ENCODE data around the gene KLC3.
A peak's percentile ranks its signal among the peaks of the same experiment; 100 is the strongest.

KLC3 gene

GRCh38 chr19:45349126-45349415, 8.5 kb downstream of the KLC3 start:
- DNase-seq (ENCODE audit: low spot score): no peak

GRCh38 chr19:45349430-45349941, 8.9 kb downstream of the KLC3 start:
- DNase-seq (ENCODE audit: low spot score): no peak

DNA sequence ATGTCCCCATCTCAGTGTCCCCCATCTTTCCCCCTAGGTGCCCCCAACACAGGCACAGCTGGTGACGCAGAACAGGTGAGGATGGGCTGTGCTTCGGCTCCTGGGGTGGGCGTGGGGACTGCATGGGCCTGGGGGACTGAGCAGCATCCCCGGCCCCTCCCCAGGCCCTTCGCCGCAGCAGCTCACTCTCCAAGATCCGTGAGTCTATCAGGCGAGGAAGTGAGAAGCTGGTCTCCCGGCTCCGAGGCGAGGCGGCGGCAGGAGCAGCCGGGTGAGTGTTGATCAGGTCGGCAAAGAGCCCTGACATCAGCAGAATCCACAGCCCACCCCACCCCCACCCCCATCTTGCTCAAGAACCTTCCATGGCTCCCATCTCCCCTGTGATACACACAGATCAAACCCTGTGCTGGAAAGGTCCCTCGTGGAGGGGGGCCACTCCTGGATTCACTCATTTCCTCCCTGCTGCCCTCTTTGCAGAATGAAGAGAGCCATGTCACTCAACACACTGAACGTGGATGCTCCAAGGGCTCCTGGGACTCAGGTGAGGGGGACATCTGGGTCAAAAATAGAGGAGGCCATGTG, 10.0 kb downstream of the KLC3 start:
- no peak for DNase-seq (ENCODE audit: low spot score)

GRCh38 chr19:45351401-45351952, 10.9 kb downstream of the KLC3 start:
- no peak for DNase-seq (ENCODE audit: low spot score)

- DNase-seq (ENCODE audit: low spot score): no peak
These were observed 11.5 kb downstream of the KLC3 start for GRCh38 chr19:45352062-45352461.

DNA sequence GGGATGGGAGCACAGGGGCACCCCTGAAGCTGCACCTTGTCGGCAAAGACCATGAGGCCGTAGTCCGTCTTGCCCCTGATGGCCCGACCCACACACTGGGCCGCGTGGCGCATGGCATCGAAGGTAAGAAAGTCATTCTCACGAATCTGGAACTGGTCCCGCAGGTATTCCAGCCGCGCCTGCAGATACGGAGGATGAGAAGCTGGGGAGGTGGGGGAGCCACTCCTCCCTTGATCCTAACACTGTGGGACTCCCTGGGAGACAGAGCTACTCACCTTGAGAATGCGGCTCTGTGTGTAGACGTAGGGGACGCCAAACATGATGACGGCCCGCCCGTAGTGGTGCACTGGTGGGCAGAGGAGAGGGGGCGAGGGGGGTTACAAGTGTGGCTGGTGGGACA, 11.9 kb downstream of the KLC3 start:
- no peak for DNase-seq (ENCODE audit: low spot score)

GRCh38 chr19:45352914-45353796, 12.6 kb downstream of the KLC3 start:
- DNase-seq (ENCODE audit: low spot score): peak; percentile 52

GRCh38 chr19:45354241-45354842, 13.8 kb downstream of the KLC3 start:
- peak; percentile 88 for DNase-seq (ENCODE audit: low spot score)

DNA sequence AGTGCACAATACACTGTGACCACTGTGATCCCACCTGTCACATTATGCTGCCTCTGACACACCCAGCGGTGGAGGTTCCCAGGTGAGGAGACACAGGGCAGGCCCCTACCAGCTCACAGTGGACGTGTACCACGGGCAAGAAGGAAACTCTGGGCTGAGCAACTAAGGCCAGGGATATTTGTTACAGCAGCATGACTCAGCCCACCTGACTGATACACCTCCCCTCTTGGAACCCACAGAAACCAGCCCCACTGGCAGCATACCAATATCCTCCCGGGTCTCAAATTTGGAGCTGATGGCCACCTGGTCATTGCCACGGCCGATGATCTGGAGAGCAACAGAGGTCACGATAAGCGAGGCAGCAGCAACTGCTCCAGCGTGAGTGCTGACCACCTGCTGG, 14.9 kb downstream of the KLC3 start:
- peak; percentile 25 for DNase-seq (ENCODE audit: low spot score)

GRCh38 chr19:45355910-45356309, 15.4 kb downstream of the KLC3 start:
- peak; percentile 41 for DNase-seq (ENCODE audit: low spot score)

DNA sequence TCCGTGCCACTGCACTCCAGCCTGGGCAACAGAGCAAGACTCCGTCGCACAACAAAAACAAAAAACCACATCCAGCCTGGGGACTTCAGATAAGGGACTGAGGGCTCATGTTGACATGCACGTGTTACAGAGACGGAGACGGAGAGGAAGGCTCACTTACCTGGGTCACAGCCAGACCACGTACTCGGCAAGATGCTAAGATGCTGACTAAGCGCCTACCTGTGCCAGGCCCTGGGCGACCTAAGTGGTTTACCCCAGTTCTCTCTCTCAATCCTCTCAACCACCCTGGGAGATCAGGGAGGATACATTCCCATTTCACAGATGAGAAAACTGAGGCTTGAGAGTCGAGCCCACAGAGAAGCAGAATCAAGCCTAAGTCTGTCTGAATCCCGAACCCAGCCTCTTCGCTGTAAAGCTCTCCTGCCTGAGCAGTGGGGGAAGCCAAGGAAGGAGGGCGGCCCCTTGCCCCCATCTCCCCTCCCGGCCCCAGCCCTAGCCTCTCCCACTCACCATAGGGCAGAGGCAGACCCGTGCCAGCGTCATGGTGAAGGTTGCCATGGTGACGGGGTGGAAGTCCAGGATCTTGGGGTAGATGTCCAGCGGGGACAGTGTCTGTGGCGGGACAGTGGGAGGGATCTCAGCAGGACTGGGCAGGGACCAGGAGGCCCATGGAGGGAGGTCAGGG, 16.4 kb downstream of the KLC3 start:
- peak; percentile 74 for DNase-seq (ENCODE audit: low spot score)

DNA sequence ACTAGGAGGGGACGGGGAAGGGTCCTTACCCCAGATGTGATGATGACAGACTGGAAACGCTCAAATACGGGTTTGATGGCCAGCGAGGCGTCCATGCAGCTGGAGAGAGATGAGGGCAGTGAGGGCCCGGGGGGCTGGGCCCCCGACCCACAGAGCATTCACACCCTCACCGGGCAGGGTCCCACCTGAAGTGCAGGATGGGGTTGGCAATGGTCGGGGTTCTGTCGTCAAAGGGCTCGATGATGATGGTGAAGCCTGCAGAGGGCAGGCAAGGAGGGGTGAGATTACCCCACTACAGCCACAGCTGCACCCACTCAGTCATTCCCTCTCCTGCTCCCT, 16.9 kb downstream of the KLC3 start:
- no peak for DNase-seq (ENCODE audit: low spot score)

DNA sequence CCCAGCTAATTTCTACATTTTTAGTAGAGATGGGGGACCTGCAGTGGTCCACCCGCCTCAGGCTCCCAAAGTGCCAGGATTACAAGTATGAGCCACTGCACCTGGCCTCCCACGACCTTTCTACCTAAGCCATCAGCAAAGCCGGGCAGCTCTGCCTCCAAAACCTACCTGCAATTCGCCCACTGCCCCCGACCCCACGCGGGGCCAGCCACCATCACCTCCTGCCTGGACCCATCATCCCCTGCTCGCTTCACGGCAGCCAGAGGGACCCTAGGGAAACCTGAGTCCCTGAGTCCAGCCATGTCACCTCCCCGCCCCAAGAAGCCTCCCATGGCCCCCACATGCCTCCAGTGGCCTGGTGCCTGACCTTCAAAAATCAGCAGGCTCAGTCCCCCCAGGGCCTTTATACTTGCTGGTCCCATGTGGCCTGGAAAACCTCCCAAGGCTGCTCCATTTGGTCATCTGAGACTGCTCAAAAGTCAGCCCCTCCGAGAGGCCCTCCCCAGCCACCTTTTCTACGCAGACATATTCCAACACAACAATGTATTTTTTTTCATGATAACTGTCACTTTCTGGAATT, 17.8 kb downstream of the KLC3 start:
- DNase-seq (ENCODE audit: low spot score): no peak

- DNase-seq (ENCODE audit: low spot score): no peak
These were observed 21.1 kb downstream of the KLC3 start for GRCh38 chr19:45361608-45362007.

DNA sequence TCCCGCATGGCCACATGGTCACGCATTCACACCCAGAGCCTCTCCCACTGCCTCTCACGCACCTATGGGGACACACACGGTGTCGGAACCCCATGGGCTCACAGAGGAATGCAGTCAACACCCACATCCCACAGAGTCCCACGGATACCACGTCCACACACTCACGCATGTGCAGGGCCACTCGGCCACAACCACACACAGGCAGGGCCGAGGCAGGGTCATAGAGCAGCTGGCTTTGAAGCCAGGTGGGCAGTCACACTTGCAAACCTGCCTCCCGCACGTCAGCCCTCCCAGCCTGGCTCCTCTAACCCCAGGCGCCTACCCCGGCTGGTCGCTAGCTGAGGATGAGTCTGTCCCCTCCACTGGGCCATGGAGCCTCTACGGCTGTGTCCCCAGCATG, 21.7 kb downstream of the KLC3 start:
- DNase-seq (ENCODE audit: low spot score): no peak

DNA sequence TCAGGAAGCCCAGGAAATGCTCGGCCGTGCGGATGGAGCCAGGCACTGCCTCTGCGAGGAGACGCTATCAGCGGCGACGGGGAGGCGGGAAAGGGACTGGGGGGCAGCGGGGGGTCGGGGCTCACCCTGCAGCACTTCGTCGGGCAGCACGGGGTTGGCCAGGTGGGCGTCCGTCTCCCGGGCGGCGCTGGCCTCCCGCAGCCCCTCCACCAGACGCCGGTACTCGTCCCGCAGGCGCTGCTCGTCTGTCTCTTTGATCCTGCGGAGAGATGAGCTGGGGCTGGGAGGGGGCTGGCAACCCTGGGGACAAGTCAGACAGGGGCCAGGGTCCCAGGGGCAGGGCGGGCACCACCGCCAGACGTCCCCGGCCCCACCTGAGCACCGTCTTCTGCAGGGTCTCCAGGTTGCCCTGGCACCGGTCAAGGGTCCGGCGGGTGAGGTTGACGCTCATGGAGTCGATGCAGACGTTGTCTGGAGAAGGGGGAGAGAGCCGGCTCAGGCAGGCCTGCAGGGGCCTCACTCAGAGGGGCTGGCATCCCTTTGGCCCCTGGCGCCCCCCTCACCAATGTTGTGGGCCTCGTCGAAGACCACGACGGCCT, 23.4 kb downstream of the KLC3 start:
- DNase-seq (ENCODE audit: low spot score): no peak

GRCh38 chr19:45364696-45365095, 24.1 kb downstream of the KLC3 start:
- no peak for DNase-seq (ENCODE audit: low spot score)

DNA sequence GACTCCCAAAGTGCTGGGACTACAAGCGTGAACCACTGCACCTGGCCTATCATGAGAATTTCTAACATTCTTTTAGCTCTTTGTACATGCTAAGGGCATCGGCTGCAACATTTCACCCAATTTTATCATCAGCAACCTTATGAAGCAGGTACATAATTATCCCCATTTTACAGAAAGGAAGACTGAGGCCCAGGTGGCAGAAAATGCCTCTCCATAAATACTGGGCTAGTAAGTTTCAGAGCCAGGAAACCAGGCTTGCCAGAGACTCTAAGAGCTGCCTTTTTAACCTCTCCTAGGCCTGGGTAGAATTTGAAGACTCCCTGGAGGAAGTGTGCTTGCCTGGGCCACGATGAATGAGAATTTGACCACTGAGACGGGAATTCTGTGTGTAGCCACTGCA, 27.6 kb downstream of the KLC3 start:
- no peak for DNase-seq (ENCODE audit: low spot score)

GRCh38 chr19:45368737-45369340, 28.3 kb downstream of the KLC3 start:
- DNase-seq (ENCODE audit: low spot score): no peak

GRCh38 chr19:45370410-45371204, 30.1 kb downstream of the KLC3 start, which contains the start of gene ERCC2:
Gene ERCC2, minus strand, starts transcription at chr19:45370573. Its CDS starts 33 bp downstream, at chr19:45370540.
- peak; percentile 99 for DNase-seq (ENCODE audit: low spot score)
